HTERT RPE-1 (cell line): ENCODE data around the gene NUDT6.

Experiments
- in situ Hi-C: fragments of 300-500 bp; cut with MboI; formaldehyde crosslinking; loops from 4 replicates; pipeline ENCODE4 v1.14.3; 2020; ENCODE audit warnings: low sequenced_read_pairs

NUDT6 gene

DNA sequence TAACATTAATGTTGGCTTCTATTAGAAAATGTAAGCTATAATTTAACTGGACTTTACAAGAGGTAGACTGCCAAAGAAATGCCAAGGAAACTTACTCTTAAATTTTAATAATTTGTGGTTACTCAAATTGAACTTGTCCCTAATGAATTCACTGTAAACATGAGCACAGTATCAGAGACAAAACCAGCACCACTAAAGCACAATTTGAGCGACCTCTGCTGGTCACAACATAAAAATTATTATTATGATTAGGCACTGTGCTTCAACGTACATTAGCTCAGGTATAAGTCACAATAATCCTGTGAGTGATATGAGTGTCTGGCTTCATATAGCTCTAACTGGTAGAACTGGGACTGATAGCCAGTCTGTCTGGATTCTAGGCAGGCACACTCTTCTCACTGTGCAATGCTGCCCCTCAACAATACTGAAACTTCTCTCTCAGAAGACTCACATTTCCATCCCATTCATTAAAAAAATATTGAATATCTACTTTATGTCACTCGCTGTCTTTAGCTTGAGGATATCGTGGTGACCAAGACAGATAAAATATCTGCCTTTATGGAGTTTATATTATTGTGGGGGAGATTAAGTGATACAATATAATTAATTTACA is 8.0 kb downstream of the NUDT6 start:
- in situ Hi-C loops = no loop called here

DNA sequence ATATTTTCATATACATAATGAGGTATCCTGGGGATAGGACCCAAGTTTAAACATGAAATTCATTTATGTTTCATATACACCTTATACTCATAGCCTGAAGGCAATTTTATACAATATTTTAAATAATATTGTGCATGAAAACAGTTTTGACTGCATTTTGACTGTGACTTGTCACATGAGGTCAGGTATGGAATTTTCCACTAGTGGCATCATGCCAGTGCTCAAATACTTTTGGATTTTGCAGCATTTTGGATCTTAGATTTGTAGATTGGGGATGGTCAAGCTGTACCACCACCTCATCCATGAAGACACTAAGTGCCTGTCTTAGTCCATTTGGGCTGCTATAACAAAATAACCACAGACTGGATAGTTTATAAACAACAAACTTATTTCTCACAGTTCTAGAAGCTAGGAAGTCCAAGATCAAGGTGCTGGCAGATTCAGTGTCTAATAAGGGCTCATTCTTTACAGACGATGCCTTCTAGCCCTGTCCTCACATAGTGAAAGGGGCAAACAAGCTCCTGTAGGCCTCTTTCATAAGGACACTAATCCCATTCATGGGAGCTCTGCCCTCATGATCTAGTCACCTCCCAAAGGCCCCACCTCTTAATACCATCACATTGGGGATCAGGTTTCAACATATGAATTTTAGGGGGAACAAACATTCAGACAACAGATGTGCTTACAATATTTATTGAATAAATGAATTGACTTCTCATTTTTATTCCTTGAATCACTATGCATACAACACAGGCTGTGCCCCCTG is 9.4 kb downstream of the NUDT6 start:
- in situ Hi-C loops = no loop called here

DNA sequence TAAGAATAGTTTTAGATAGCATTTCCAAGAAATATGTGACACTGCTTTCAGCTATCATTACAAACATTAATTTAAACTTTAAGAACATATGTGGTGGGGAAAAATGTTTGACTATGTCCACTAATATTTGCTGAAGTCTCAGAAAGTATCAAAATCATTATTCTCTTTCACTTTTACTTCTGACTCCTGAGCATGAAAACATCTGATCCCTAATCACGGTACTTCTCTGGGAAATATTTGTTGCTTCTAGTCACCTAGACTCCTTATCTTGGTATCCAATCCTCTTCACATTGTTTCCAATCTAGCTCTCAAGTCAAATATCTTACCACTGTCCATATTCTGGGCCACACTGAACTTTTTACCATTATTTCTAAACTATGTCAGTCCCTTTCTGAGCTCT is 10.8 kb downstream of the NUDT6 start:
- in situ Hi-C loops = no loop called here

DNA sequence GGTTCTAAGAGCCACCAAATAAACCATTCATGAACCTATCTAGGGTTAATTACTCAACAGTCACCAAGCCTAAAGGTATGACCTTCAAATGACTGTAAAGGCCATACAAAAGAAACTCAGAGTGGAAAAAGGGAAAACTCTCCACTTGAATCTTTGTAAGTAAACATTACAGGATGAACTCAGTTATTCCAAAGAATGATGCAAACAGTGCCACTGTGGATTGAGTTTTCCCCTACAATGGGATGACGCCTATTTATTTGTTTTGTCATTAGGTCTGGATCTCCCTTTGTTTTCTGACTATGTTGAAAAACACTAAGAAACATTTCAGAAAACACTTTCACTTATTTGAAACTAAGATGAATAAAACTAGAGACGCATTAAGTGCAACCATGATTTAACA is 12.7 kb downstream of the NUDT6 start:
- in situ Hi-C loops = no loop called here

DNA sequence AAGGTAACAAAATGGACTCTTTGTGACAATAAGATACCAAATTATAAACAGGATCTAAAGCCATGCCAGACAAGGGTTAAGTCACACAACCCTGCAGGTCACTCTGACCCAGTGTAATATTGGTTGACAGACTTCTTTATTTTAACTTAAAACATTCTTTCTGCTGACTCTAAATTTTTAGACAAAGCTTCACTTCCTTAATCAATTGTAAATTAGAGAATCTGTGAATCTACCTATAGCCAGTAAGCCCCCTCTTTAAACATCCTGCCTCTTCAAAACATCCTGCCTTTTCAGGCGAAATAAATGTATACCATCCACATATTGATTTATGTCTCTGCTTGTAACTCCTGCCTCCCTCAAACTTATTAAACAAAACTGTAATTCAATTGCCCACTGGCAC is 14.2 kb downstream of the NUDT6 start:
- in situ Hi-C loops = no loop called here

DNA sequence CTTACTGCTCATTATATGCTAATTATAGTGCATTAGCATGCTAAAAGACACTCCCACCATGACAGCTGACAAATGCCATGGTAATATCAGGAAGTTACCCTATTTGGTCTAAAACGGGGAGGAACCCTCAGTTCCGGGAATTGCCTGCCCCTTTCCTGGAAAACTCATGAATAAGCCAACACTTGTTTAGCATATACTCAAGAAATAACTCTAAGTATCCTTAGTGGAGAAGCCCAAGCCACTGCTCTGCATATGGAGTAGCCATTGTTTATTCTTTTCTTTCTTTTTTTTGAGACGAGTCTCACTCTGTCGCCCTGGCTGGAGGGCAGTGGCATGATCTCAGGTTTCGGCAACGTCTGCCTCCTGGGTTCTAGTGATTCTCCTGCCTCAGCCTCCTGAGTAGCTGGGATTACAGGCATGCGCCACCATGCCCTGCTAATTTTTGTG is 15.5 kb downstream of the NUDT6 start:
- in situ Hi-C loops = no loop called here

DNA sequence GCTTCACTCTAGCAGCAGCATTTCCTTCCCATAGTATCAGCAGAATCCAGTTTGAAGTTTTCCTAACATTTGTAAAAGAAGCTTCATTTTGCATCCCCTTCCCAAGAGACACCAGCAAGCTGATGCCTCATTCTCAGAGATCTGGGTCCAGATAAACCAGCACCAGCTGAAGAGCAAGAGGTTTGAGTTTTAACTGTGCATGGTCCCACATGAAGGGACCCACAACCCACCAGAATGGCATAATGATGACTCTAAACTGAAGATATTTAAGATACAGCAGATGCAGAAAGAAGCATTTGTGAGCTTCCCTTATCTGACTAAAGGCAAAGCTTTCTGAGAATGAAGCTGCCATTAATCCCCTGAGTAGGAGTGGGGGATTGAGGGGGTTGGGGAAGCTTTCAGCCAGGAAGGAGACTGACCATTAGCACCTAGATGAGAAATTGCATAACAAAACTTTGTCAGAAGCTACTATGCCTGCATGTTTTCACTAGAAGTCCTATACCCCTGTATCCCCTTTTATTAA is 18.6 kb downstream of the NUDT6 start:
- in situ Hi-C loops = no loop called here

DNA sequence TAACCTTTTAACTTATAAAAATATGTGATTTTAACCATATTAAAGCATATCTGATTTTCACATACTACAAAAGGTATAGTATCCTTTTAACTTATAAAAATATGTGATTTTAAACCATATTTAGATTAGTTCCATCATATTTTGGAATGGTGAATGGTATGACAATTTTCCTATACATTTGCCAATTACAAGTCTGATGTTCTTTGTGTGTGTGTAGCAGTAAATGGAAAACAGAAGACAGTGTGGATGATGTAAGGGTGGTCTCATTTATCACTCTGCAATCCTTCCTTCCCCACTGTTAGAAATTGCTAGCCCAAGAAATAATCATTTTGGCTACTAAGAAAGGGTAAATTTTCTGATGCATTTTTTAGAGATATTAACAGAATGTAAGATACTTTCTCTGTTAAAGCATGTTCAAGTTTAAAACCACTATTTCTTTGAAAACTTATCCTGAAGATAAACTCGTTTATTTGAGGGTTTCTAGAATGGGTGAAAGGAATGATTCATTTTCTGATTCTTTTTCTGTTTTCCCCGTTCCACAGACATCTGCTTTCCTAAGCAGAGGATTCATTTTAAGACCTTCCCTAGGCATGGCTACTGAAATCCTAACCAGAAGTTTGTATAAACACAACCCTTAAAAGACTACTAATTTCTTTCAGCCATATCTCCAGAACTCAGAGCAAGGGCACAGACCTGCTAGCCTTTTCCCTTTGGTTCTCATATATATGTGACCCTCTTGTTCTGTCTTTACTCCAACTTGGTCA is 21.0 kb downstream of the NUDT6 start:
- in situ Hi-C loops = no loop called here

DNA sequence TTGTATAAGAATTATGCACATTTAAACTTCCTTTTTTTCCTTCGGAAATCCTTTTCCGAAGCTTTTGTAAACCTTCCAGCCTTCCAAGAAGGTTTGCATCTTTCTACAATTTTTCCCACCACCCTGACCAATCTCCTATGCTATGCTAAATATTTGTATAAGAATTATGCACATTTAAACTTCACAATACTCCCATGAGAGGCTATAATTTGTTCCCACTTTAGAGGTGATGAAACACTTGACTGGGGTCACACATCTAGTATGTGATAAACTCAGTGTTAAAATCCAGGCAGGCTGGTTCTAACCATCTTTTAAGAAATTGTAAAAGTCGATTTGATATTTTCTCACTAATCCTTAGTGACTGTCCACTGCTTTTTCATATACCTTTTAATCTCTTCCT is 22.1 kb downstream of the NUDT6 start:
- in situ Hi-C loops = no loop called here

DNA sequence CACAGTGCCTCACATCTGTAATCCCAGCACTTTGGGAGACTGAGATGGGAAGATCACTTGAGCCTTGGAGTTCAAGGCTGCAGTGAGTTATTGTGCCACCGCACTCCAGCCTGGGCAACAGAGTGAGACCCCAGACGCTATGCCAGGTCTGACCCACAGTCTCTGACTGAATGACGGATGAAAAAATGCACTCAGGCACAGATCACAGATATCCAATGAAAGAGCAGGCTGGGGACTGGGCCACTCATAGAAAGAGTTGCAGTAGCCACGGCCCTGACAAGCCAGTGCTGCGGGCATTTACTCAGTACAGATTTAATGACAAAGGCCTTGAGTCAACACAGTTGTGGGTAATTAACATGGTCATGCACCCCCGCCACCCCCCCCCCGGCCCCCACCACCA is 22.7 kb downstream of the NUDT6 start:
- in situ Hi-C loops = no loop called here

DNA sequence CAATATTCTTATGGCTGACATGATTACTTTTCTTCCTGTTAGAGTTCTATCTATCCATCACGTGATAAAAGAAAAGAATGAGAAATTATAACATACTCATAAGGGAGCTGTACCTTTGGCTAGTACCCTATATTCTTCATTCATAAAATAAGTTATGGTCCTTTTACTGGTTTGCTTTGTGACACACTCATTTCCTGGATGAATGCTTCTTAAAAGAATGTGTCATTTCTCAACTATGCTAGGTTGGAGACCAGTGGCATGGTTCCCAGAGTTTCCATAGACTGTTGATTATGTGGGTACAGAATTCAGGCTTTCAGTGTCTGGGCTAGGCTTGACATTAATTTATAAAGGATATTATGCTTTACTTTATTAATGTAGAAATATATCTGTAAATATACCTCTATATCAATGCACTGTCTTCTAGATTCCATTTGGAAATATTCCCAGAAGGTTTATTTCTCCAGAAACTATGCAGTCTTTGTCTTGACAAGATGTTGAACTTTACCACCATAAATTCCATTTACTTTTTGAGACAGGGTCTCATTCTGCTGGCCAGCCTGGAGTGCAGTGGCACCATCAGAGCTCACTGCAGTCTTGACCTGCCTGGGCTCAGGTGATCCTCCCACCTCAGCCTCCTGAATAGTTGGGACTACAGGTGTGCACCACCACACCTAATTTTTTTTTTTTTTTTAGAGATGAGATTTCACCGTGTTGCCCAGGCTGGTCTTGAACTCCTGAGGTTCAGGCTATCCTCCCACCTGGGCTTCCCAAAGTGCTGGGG is 23.8 kb downstream of the NUDT6 start:
- in situ Hi-C loops = no loop called here

DNA sequence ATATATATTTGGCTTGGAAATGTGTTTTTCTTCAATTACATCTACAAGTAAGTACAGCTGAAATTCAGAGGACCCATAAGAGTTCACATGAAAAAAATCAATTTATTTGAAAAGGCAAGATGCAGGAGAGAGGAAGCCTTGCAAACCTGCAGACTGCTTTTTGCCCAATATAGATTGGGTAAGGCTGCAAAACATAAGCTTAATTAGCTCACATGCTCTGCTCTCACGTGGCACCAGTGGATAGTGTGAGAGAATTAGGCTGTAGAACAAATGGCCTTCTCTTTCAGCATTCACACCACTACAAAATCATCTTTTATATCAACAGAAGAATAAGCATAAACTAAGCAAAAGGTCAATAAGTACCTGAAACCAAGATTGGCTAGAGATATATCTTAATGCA is 26.1 kb downstream of the NUDT6 start:
- in situ Hi-C loops = no loop called here

DNA sequence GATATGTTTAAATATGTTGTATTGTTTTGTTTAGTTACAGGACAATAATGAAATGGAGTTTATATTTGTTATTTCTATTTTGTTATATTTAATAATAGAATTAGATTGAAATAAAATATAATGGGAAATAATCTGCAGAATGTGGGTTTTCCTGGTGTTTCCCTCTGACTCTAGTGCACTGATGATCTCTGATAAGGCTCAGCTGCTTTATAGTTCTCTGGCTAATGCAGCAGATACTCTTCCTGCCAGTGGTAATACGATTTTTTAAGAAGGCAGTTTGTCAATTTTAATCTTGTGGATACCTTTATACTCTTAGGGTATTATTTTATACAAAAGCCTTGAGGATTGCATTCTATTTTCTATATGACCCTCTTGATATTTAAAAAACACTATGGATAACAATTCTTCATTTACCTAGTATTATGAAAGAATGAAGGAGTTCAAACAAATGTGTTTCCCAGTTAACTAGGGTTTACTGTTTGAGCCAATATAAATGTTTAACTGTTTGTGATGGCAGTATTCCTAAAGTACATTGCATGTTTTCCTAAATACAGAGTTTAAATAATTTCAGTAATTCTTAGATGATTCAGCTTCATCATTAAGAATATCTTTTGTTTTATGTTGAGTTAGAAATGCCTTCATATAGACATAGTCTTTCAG is 26.9 kb downstream of the NUDT6 start:
- in situ Hi-C loops = no loop called here

DNA sequence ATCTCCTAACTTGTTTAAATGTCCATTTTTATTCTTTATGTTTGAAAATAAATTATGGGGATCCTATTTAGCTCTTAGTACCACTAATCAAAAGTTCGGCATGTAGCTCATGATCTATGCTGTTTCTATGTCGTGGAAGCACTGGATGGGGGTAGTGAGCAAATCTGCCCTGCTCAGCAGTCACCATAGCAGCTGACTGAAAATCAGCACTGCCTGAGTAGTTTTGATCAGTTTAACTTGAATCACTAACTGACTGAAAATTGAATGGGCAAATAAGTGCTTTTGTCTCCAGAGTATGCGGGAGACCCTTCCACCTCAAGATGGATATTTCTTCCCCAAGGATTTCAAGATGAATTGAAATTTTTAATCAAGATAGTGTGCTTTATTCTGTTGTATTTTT is 27.6 kb downstream of the NUDT6 start:
- in situ Hi-C loops = no loop called here

DNA sequence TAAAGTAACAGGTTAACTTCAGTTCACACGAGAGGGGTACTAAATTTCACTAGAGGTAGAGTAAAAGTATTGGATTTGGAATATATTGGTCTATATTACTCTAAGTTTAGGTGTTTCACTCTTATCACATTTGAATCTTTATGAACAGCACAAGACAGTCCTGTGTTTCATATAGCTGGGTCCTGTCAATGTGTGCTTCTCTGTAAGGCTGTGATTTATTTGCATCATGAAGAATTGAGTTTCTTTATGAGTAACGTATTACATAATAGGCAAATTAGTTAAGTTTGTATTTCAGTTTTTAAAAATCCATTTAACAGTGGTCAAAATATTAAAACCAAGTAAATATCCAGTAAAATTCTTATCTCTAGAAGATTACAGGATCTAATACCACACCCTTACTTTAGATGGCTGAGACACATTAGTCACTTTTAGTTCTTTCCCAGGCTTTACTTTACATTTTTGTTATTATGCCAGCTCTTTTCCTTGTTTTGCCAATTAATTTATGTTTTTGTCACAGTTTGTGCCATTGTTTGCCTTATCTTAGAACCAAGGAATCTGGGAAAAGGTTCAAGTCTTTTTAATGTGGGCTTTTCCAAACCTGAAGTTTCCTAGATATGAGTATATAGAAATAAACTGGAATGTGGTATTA is 32.1 kb downstream of the NUDT6 start:
- in situ Hi-C loops = no loop called here

DNA sequence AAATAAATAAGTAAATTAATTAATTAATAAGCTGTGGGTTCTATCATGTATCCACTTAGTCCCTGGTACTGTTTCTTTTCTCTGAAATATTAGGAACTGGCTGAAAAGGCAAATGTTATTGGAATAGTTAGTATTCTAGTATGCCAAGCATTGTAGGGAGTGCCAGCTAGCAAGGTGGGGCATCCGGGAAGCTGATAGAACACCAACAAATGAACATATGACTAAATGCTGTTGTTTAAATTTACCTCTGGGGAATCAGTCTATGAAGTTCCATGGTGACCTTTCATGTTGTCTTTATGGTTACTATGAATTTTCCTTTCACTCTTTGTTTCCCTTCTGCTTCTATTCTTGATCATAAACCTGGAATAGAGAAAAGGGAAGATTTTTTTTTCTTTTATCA is 32.7 kb downstream of the NUDT6 start:
- in situ Hi-C loops = no loop called here

DNA sequence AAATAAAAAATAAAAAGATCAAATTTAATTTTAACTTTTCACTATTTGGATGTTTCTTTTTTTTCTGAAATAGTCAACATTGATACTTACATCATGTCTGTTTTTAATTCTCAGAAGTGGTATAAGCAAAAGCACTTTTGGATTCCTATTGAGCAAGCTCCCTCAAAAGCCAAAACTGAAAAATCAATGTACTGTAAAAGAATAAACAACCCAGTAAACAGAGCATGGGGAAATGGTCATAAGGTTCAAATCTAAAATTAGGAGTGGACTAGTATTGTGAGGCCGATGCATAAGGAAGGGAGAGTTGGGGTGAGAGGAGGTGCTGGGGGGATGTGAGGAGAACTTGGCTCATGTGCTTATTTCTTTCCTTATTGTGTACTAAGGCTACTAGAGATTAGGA is 37.9 kb downstream of the NUDT6 start:
- in situ Hi-C loops = no loop called here

DNA sequence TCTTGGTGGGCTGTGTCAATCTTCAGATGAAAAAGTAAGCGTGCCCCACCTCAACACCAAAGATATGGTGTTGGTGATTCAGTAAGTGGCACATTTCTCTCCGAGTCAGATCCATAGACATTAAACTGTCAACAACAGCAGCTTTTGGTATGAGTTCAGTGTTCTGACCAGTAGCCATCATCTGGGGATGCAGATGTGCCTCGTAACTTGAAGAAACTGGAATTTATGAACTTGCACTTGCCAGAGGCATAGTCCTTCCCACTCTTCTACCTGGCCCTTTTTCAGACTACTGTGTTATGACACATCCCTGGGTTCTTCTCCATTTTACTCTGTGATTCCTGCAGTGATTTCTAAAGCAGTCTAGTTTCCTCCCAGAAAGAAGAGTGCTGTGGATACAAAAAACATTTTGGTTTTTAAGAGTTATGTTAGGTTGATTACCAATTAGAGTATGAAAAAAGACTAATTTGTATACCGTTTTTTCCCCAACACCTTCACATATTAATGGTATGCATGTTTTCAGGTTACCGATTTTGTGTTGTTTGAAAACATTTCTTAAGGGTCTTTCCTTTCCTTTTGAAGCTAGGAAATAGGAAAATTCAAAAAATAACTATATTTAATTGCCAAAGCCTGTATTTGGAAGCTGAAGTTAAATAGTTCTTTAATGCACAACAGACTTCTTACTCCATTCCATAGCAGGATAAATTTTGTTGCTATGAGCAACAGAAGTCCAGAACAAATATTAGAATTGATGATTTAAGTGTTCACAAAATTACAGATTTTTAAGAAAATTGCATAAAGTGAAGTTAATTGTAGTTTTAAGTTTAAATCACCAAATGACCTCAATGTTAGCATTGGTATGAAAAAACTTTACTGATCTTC is 39.3 kb downstream of the NUDT6 start:
- in situ Hi-C loops = no loop called here

DNA sequence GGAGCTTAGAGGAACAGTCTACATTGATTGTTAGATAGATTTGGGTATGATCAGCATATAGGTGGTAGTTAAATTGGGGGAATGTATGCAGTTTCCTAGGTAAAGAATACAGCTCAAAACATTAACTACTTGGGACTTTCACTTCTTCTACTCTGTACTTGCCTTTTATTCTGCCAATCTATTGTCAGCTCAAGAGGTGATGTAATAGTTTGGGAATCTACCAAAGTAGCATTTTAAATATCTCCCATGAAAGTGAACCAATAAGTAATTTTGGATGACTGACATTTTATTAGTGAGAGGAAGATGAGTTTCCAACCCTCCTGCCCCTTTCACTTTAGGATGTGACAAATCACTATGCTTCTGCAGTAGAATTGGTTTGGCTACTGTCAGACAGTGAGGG is 43.4 kb downstream of the NUDT6 start:
- in situ Hi-C loops = no loop called here
